ENCODE results near the gene CENPW.

DNA sequence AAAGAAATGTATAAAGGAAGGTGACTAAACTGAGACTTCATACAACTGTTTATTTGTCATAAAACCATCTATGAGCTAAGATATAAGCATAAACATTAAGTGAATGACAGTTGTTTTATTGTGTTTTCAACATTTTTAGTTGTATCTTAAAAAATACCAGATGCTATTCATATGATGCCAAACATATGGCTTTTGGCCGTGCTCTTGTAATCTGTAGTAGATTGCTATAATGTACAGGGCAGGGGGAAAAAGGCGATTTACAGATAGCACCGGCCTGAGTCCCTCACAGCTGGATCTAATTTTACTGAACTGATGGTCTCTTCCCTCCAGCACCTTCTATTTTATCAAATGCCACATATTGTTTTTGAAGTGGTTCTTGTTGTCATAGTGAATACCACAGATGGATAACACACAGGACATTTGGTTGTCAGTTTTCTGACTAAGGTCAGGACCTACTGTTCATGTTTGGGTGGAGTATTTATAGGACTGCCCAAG is 48.2 kb downstream of the CENPW start:
- TF ChIP-seq CTCF (IDR thresholded peaks at IDR 0.05) (no peak), POLR2A (IDR thresholded peaks at IDR 0.05) (no peak)
